Left ventricle myocardium superior (tissue), 1 donor: ENCODE measurements around the gene AMH. TPM values are rescaled to one million over a fixed set of nuclear protein-coding genes. Genes with fewer than 3 reads are reported as not detected.
"Not testable (repeated sequence)": the region's sequence is repeated elsewhere in the genome, so short reads cannot be mapped to it uniquely, and the experiment has no call there.

ENCODE experiments used
- ATAC-seq: fragments of 200-7000 bp; cut with Tn5 transposase; one replicate; pipeline ENCODE4 v1.9.1; 2020; ENCODE audit warnings: mild to moderate bottlenecking, moderate library complexity
- DNase-seq: peaks from one replicate; pipeline ENCODE4 v3.0.0-alpha.2; 2020
- intact Hi-C: fragments of 100-400 bp; cut with micrococcal nuclease; formaldehyde crosslinking; loops from one replicate; pipeline ENCODE4 v1.11.0; 2022
- total RNA-seq: library from RNA; stranded (reverse); fragmentation: NEBNext Ultra II Directional; extraction: Animal tissue kit (Norgen Biotek cat#: 25700); gene quantifications from one replicate; pipeline ENCODE4 v1.2.1, GENCODE V29; 2021
- donor health status: DM: no; HTN: yes; CAD: no; lungs with severe emphysema.

Gene AMH
- total RNA-seq, 1 donor from 2014 or later: 1.6 TPM

DNA sequence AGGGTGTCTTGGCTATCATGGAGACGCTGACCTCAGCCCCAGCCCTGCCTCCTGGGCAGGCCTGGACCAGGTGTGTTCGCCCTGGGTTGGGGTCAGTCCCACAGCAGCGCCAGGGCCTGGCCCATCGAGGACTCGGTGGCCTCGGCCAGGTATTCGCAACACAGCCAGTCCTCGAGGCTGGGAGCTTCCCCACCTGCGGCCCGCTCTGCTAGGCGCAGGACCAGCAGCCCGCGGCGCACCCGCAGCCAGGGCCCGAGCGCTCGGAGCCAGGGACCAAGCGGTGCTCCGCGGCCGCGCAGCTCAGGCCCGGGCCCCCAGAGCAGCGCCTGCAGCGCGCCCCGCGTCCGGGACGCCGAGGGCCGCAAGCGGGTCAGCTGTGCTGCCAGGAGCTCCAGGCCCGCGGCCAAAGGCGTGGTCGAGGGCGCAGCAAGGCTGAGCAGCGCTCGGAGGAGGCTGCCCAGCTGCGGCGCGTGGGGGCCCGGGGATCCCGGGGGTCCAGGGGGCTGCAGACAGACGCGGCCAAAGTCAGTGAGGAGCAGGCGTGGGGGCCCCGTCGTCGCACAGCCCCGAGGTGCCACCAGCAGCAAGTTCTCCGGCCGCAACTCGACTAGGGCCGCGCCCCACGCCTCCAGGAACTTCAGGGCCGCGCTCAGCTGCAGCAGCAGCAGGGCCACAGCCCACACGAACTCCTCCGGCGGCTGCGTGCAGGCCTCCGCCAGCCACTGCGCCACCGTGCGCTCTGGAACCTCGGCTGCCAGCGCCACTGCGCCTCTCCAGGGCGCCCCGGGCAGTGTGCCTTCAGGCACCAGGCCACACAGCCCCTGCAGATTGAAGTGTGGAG lies 26.7 kb downstream of the AMH start:
- DNase-seq: peak; percentile 78
- intact Hi-C loops: no loop called here

DNA sequence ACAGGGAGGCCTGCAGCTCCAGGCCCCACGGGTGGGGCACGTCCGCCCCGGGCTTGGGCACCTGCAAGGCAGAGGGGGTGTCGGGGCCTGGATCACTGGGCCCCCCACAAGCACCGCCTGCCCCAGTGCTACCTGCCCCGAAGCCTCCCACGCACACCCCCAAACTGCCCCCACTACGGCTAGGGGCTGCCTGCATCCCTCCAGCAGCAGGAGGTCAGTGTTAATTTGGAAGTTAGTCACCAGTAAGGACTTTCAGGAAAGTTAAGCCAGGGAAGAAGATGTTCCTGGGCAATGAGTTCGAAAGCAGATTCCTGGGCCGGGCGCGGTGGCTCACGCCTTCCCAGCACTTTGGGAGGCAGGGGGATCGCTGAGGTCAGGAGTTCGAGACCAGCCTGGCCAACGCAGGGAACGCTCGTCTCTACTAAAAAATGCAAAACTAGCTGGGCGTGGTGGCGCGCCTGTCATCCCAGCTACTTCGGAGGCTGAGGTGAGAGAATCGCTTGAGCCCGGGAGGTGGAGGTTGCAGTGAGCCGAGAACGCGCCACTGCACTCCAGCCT lies 27.4 kb downstream of the AMH start:
- DNase-seq (no peak), ATAC-seq (no peak)
- intact Hi-C loops: no loop called here

More for the DNA sequence above, 26.7 kb downstream of the AMH start:
- ATAC-seq: peak; percentile 26

DNA sequence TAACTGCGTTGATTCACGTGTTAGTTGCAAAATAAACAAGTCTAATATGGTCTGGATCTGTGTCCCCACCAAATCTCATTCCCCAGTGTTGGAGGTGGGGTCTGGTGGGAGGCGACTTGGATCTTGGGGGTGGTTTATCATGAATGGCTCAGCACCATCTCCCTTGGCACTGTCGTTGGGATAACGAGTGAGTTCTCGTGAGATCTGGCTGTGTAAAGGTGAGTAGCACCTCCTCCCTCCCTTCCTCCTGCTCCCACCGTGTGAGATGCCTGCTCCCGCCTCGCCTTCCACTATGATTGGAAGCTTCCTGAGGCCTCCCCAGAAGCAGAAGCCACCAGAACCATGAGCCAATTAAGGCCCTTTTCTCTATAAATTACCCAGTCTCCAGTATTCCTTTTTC lies 28.0 kb downstream of the AMH start:
- intact Hi-C loops: no loop called here
- no peak for ATAC-seq
- no peak for DNase-seq

DNA sequence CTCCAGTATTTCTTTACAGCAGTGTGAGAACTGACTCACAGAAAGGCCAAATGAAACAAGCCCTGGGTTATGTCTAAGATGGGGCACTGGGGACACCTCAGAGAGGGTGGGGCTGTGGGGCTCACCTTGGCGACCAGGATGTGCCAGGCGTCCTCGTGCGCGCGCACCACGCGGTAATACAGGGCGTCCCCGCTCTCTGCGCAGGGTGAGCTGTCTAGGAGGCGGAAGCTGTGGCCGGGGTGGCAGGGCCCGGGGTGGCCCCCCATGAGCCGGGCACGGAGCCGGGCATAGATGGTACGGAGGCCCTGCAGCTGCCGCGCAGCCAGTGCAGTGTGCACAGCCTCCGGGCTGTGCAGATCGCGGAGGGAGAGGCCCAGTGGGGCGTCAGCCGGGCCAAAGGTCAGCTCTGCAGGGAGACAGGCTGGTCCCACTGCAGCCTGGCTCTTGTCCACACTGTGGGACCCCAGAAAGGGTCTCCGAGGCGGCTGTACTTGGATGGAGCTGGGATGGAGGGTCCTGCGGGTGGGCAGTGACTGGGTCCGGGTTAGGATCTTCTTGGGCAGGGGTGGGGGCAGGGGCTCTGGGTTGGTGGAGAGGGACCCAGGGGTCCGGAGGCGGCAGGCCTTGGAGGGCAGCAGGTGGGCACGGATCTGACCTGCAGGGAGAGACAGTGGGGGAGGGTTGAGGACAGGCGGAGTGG lies 29.5 kb downstream of the AMH start:
- no peak for ATAC-seq
- no peak for DNase-seq
- intact Hi-C loops: no loop called here

DNA sequence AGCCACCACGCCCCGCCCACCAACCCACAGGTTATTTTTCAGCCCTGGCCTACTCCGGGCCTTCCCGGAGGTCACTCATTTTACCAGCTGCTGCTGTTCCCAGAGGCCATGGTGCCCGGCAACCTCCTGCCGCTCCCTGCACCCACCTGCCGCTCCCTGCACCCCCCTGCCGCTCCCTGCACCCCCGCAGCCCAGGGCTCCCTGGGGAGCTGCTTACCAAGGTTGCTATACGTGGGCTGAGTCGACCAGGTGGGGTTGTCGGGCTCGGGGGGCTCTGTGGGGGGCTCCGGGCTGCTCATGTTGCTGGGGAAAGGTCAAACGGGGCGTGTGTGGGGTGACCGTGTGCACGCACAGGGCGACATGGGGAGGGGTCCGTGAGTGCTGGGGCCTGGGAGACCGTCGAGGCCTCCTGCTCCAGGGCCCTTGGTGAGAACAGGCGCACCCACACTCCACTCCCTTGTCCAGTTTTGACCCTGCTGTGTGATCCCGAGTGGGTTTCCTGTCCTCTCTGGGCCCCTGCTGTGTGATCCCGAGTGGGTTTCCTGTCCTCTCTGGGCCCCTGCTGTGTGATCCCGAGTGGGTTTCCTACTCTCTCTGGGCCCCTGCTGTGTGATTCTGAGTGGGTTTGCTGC lies 31.6 kb downstream of the AMH start:
- ATAC-seq (no peak), DNase-seq (no peak)
- intact Hi-C loops: no loop called here

DNA sequence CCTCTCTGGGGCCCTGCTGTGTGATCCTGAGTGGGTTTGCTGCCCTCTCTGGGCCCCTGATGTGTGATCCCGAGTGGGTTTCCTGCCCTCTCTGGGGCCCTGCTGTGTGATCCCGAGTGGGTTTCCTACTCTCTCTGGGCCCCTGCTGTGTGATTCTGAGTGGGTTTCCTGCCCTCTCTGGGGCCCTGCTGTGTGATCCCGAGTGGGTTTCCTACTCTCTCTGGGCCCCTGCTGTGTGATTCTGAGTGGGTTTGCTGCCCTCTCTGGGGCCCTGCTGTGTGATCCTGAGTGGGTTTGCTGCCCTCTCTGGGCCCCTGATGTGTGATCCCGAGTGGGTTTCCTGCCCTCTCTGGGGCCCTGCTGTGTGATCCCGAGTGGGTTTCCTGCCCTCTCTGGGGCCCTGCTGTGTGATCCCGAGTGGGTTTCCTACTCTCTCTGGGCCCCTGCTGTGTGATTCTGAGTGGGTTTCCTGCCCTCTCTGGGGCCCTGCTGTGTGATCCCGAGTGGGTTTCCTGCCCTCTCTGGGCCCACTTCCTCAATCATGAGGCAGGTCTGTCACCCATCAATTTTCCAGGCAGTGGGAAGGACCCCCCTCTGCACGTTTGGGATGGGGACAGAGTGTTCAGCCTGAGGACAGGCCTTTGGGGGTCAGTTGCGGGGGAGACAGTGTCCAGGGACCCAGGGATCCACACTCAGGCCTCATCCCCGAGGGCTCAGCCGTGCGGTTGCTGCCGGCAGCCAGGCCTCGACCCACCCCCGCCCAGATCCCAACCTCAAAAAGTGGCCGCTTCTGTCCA lies 32.3 kb downstream of the AMH start:
- peak; percentile 26 for ATAC-seq
- intact Hi-C loops: not testable (repeated sequence)

DNA sequence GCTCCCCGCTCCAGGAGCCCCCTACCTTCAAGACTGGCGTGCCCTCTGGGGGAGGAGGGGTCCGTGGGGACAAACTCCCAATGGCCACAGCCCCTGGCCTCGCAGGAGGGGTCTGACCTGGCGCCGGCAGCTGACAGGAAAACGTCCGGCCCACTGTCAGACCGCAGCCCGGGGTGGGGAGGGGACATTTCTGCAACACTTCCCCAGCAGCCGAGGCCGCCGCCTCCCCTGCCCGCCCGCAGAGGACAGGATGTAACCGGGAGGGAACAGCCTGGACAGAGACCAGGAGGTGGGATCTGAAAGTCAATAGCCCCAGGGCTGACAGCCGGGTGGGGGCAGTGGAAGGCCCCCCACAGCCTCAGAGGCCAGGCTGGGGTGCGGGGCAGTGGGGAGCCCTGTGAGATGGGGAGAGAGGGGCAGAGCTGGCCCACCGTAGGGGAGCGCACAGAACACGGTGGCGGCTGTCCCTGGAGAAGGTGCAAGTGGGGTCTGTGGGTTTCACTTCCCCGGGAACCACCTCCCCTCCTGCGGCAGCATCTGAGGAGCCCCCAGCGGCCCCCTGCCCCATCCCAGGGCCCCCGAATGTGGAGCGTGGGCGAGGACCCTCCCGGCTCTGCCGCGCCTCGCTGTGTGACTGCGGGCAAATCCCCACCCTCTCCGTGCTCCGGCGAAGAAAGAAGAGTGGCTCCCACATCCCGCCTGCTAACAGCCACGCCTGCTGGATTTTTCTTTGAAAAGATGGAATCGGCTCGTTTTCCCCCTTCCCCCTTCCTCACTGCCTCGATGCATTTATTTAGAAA lies 33.1 kb downstream of the AMH start, which contains the start of gene PEAK3:
Gene PEAK3, minus strand, starts transcription at position 114 of the 800 bp plus-strand sequence. CDS start 1,244 bp downstream, outside the sequence.
- intact Hi-C loops: no loop called here
- ATAC-seq (peak; percentile 93), DNase-seq (peak; percentile 87)

More for the DNA sequence above, 32.3 kb downstream of the AMH start:
- DNase-seq: not testable (repeated sequence)

DNA sequence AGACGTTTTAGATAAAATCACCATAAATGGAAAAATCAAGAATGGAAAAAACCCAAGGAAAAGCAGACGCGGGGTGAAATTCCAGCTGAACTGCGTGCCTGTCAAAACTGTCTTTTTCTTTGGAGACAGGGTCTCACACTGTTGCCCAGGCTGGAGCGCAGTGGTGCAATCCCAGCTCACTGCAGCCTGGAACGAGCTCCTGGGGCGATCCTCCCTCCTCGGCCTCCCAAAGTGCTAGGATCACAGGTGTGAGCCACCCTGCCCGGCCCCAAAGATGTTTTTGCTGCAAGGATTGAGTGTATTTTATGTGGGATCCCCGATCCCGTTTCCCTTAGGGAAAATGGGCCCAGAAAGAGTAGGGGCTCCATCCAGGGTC lies 33.7 kb downstream of the AMH start:
- intact Hi-C loops: no loop called here
- no peak for ATAC-seq
- no peak for DNase-seq

DNA sequence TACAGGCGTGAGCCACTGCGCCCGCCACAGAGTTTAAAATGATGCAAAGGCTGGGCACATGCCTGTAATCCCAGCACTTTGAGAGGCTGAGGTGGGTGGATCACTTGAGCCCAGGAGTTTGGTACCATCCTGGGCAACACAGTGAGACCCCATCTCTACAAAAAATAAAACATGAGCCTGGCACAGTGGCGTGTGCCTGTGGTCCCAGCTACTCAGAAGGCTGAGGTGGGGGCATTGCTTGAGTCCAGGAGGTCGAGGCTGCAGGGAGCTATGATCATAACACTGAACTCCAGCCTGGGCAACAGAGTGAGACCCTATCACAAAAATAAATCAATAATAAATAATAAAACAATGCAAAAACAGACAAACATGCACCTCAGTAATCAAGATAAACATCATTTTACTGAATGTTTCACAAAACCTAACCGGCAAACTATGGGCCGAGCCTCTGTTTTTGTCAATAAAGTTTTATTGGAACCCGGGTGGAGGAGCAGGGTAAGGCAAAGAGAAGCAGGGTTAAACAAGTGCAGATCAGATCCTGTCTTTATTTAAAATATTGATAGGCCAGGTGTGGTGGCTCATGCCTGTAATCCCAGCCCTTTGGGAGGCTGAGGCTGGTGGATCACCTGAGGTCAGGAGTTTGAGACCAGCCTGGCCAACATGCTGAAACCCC lies 34.8 kb downstream of the AMH start:
- intact Hi-C loops: no loop called here
- ATAC-seq (no peak), DNase-seq (no peak)

DNA sequence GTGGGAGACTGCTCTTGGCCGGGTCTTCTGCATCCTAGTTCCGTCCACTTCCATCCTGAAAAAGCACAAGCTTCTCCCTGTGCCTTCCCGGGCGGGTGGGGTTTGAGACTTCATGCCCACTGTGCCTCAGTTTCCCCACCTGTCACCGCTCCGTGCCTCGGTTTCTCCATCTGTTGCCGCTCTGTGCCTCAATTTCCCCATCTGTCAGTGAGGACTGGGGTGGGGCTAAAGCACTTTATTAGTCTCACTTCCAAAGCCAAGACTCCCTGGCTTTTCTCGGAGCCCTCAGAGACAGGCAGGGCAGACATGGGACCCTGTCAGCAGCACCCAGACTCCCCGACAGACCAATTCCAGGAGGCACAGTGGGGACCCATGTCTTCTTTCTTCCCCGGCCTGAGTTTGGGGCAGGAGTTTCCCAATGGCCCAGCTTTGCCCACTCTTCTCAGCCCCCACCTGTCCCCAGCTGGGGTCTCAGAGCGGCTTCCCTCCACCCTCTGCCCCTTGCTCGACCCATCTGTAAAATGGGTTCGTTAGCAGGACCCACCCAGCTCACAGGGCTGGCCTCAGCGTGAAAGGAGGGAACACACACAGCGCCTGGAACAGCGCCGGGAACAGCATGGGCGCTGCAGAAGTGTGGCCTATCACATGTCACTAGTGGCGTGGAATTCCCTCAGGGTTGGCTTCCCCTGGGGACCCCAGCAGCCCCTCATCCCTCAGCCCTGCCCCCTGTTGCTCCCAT lies 37.4 kb downstream of the AMH start:
- ATAC-seq: no peak
- intact Hi-C loops: no loop called here
- no peak for DNase-seq

DNA sequence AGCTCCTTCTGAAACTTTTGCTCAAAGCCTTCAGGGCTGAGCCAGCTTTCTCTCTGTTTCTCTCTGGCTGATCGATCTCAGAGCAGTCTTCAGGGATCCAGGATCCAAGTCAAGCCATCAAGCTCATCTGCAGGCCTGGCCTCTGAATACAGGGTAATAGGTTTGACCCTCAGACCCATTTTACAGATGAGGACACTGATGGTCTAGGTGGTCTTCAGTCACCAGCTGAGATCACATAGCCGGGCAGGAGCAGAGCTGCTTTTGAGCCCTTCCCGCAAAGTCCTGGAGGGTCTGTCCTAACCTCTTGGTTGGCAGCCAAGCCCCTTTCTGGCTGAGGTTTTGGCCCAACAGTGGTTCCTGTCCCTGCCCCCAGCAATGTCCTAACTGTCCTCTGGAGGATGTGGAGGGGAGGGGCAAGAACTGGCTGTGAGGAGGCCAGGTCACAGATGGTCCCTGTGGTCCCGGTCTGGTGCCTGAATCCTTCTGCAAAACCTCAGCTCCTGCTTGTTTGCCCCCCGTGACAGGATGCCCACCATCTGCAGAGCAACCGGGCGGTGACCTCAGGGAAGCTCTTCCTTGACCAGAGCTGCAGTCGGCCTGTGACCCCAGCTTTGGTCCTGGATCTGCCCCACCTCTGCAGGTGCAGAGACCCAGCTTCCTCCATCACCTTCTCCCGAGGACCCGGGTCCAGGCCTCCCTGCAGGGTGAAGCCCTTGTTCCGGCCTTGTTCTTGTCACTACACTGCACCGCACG lies 38.6 kb downstream of the AMH start:
- DNase-seq (no peak), ATAC-seq (no peak)
- intact Hi-C loops: no loop called here

DNA sequence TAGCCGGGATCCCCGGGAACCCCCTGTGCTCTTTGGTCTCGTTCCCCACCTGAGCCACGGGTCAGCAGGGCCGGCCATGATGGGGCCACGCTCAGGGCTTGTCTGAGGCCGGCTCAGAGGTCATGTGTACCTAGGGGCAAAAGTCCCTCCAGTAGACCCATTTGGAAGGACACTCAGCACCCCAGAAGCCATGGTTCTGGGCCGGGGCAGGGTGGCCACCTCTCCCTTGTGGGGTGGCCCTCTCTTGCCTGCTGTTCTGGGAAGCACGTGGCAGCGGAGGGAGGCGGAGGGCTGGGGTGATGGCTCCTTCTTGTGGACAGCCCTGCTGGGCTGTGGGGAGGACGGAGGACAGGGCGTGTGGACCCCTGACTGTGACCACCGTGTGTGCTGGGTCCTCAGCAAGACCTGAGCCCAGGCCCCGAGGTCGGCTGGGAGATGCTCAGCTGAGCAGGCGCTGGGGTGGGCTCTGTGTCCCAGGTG lies 39.3 kb downstream of the AMH start:
- DNase-seq (no peak), ATAC-seq (no peak)
- intact Hi-C loops: no loop called here

DNA sequence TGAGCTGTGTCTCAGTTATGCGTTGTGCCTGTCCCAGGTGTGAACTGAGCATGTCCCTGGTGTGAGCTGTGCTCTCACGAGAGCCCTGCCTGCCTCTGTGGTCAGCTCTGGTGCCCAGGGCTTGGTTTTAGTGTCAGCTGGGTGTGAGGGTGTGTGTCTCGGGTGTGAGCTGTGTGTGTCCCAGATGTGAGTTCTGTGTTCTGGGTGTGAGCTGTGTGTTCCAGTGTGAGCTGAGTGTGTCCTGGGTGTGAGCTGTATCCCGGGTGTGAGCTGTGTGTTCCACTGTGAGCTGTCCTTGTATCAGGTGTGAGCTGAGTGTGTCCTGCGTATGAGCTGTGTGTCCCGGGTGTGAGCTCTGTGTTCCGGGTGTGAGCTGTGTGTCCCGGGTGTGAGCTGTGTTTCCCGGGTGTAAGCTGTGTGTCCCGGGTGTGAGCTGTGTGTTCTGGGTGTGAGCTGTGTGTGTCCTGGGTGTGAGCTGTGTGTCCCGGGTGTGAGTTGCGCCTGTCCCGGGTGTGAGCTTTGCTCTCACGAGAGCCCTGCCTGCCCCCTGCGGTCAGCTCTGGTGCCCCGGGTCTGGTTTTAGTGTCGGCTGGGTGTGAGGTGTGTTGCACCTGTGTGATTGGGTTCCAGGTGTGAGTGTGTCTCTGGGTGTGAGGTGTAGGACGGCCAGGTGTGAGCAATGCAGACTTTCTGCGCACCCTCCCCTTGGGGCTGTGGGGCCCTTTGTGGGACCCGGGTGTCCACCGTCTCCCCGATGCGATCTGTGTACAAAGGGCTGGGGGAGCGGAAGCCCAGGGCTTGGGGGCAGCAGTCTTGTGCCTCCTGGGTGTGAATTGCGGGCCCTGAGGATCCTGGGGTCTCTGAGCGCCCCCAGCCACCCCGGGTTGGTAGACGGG lies 39.9 kb downstream of the AMH start:
- DNase-seq (no peak), ATAC-seq (no peak)
- intact Hi-C loops: no loop called here

DNA sequence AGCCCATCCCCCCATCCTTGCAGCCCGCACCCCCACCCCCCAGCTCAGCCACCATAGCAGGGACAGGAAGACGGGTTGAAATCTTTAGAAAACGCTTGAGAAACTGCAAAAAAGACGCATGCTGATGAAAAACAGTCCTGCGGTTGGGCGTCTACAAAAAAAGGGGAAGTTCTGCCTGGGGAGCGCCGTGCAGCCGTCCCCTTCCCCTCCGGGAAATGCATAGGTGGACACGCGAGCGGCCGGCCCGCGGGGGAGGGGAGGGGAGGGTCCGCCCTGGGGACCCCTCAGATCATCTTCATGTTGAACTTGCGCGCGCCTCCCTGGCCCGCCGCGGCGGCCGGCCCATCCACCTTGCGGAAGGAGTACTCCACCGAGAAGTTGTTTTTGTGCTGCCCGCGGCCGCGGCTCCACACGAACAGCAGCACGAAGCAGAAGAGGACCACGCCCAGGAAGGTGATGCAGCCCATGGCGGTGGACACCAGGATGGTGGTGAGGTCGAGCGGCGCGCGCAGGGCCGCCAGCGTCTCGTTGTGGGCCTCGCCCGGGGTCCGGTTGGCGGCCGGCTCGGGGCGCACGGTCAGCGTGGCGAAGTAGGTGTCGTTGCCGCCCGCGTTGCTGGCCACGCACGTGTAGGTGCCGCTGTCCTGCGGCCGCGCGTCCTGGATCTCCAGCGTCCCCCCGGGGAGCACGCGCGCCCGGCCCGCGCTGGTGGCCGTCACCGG lies 40.8 kb downstream of the AMH start:
- intact Hi-C loops: no loop called here
- DNase-seq: peak; percentile 63
- peak; percentile 47 for ATAC-seq
